H9 (cell line): ENCODE data around the gene SMYD2. TPM values are rescaled to one million over a fixed set of nuclear protein-coding genes. Genes with fewer than 3 reads are reported as not detected.

ENCODE experiments used
- DNase-seq: peaks from one replicate; pipeline ENCODE4 v3.0.0-alpha.2; 2017
- H2AFZ ChIP-seq: one replicate; pipeline ENCODE4 v1.6.1; 2013; ENCODE audit warnings: mild to moderate bottlenecking, low read length, control low read depth, moderate library complexity
- H2AK5ac ChIP-seq: 2 replicates; pipeline ENCODE4 v1.6.1; 2013; ENCODE audit warnings: low read length, control low read depth, mixed read lengths; ENCODE audit not compliant: insufficient read length
- H2BK120ac ChIP-seq: one replicate; pipeline ENCODE4 v1.6.1; 2013; ENCODE audit warnings: low read depth, mild to moderate bottlenecking, low read length, control low read depth, inconsistent platforms; ENCODE audit not compliant: poor library complexity, severe bottlenecking
- H2BK12ac ChIP-seq: 2 replicates; pipeline ENCODE4 v1.6.1; 2013; ENCODE audit warnings: low read length, control low read depth, mixed read lengths, low read depth; ENCODE audit not compliant: insufficient read length
- H2BK15ac ChIP-seq: 2 replicates; pipeline ENCODE4 v1.6.1; 2013; ENCODE audit warnings: low read depth, low read length, control low read depth
- H2BK20ac ChIP-seq: one replicate; pipeline ENCODE4 v1.6.1; 2013; ENCODE audit warnings: low read depth, mild to moderate bottlenecking, low read length, control low read depth, inconsistent platforms; ENCODE audit not compliant: poor library complexity, severe bottlenecking
- H2BK5ac ChIP-seq: 2 replicates; pipeline ENCODE4 v1.6.1; 2013; ENCODE audit warnings: low read length, control low read depth, mixed read lengths; ENCODE audit not compliant: insufficient read length
- H3K14ac ChIP-seq: 2 replicates; pipeline ENCODE4 v1.6.1; 2013; ENCODE audit warnings: low read length, control low read depth; ENCODE audit not compliant: insufficient read depth
- H3K18ac ChIP-seq: 2 replicates; pipeline ENCODE4 v1.6.1; 2013; ENCODE audit warnings: low read depth, mild to moderate bottlenecking, mixed read lengths, low read length, control low read depth; ENCODE audit not compliant: insufficient read length
- H3K23ac ChIP-seq: 2 replicates; pipeline ENCODE4 v1.6.1; 2013; ENCODE audit warnings: low read length, control low read depth, mixed read lengths, low read depth; ENCODE audit not compliant: insufficient read length
- H3K23me2 ChIP-seq: 2 replicates; pipeline ENCODE4 v1.6.1; 2013; ENCODE audit warnings: low read depth, mild to moderate bottlenecking, mixed read lengths, low read length, control low read depth; ENCODE audit not compliant: insufficient read length, poor library complexity, severe bottlenecking
- H3K27ac ChIP-seq: 2 replicates; pipeline ENCODE4 v1.5.1; 2013; ENCODE audit warnings: low read length, control low read depth, mixed read lengths, low read depth; ENCODE audit not compliant: insufficient read length
- H3K27me3 ChIP-seq: 2 replicates; pipeline ENCODE4 v1.6.1; 2013; ENCODE audit warnings: low read length, control low read depth, inconsistent platforms; ENCODE audit not compliant: insufficient read depth
- H3K4ac ChIP-seq: 2 replicates; pipeline ENCODE4 v1.6.1; 2013; ENCODE audit warnings: low read depth, mild to moderate bottlenecking, control low read depth, inconsistent platforms, low read length, moderate library complexity
- H3K4me1 ChIP-seq: 2 replicates; pipeline ENCODE4 v1.6.1; 2013; ENCODE audit warnings: low read length, control low read depth, inconsistent platforms; ENCODE audit not compliant: insufficient read depth
- H3K4me2 ChIP-seq: 2 replicates; pipeline ENCODE4 v1.6.1; 2013; ENCODE audit warnings: low read length, control low read depth, mixed read lengths; ENCODE audit not compliant: insufficient read length, insufficient read depth
- H3K56ac ChIP-seq: 2 replicates; pipeline ENCODE4 v1.6.1; 2013; ENCODE audit warnings: low read depth, mild to moderate bottlenecking, mixed read lengths, low read length, control low read depth; ENCODE audit not compliant: insufficient read length
- H3K79me1 ChIP-seq: 2 replicates; pipeline ENCODE4 v1.6.1; 2013; ENCODE audit warnings: low read depth, mild to moderate bottlenecking, moderate library complexity, low read length, control low read depth, inconsistent platforms; ENCODE audit not compliant: insufficient read depth, poor library complexity, severe bottlenecking
- H3K79me2 ChIP-seq: 2 replicates; pipeline ENCODE4 v1.6.1; 2013; ENCODE audit warnings: low read length, control low read depth, inconsistent platforms; ENCODE audit not compliant: insufficient read depth
- H3K9ac ChIP-seq: 2 replicates; pipeline ENCODE4 v1.6.1; 2013; ENCODE audit warnings: low read length, control low read depth, mixed read lengths; ENCODE audit not compliant: insufficient read length; ENCODE audit errors: extremely low read depth
- H3K9me3 ChIP-seq: one replicate; pipeline ENCODE4 v1.6.1; 2013; ENCODE audit warnings: low read depth, low read length, inconsistent platforms; ENCODE audit not compliant: control insufficient read depth
- H3T11ph ChIP-seq: one replicate; pipeline ENCODE4 v1.6.1; 2013; ENCODE audit warnings: mild to moderate bottlenecking, low read length, control low read depth, inconsistent platforms
- H4K20me1 ChIP-seq: one replicate; pipeline ENCODE4 v1.6.1; 2013; ENCODE audit not compliant: control insufficient read depth, insufficient read length, insufficient read depth
- H4K5ac ChIP-seq: 2 replicates; pipeline ENCODE4 v1.6.1; 2013; ENCODE audit warnings: low read depth, mild to moderate bottlenecking, mixed read lengths, low read length, control low read depth; ENCODE audit not compliant: insufficient read length
- H4K8ac ChIP-seq: replicated peaks from 2 replicates; pipeline ENCODE4 v1.6.1; 2013; ENCODE audit warnings: low read length, control low read depth, mixed read lengths, low read depth; ENCODE audit not compliant: insufficient read length
- H4K91ac ChIP-seq: 2 replicates; pipeline ENCODE4 v1.6.1; 2013; ENCODE audit warnings: low read depth, mild to moderate bottlenecking, moderate library complexity, mixed read lengths, low read length, control low read depth; ENCODE audit not compliant: insufficient read length
- H3K27ac Mint-ChIP-seq, 3 experiments: 2 replicates in 2 of 3; 3 replicates in 1 of 3; pipeline ENCODE4 v1.8.0; 2020 to 2021; ENCODE audit warnings: mixed read lengths in 3 of 3, mild to moderate bottlenecking in 1 of 3, moderate library complexity in 1 of 3
- H3K27me3 Mint-ChIP-seq: 2 replicates; pipeline ENCODE4 v1.8.0; 2021; ENCODE audit warnings: low read depth, mild to moderate bottlenecking, moderate library complexity, mixed read lengths
- H3K36me3 Mint-ChIP-seq, 3 experiments: 2 replicates in 2 of 3; 3 replicates in 1 of 3; pipeline ENCODE4 v1.8.0; 2020 to 2021; ENCODE audit warnings: low read depth in 3 of 3, mixed read lengths in 3 of 3; ENCODE audit not compliant: insufficient read depth in 1 of 3
- H3K4me1 Mint-ChIP-seq, 2 experiments: 2 replicates each; pipeline ENCODE4 v1.8.0; 2020; ENCODE audit warnings: mixed read lengths in 2 of 2
- H3K4me3 Mint-ChIP-seq, 2 experiments: 2 replicates in 1 of 2; 3 replicates in 1 of 2; pipeline ENCODE4 v1.8.0; 2020 to 2021; ENCODE audit warnings: mild to moderate bottlenecking in 2 of 2, mixed read lengths in 2 of 2, moderate library complexity in 1 of 2
- H3K9me3 Mint-ChIP-seq, 2 experiments: 2 replicates in 1 of 2; 3 replicates in 1 of 2; pipeline ENCODE4 v1.8.0; 2020; ENCODE audit warnings: mild to moderate bottlenecking in 2 of 2, mixed read lengths in 2 of 2, moderate library complexity in 1 of 2
- WGBS: extraction: QIAGEN DNeasy Blood & Tissue Kit; methylation state at CpG from one replicate; pipeline ENCODE4 v1.1.7; 2013; ENCODE audit warnings: missing lambda C conversion rate, low lambda C conversion rate, mixed read lengths; ENCODE audit not compliant: insufficient read length; ENCODE audit errors: extremely low coverage; 5-methylcytosine and 5-hydroxymethylcytosine counted together
- total RNA-seq: library from RNA; stranded (reverse); gene quantifications from 2 replicates; pipeline ENCODE4 v1.2.1, GENCODE V29; 2021
- TF ChIP-seq, protein P1 (sequence below): fragments of 200-600 bp; sonication (generic); conservative IDR thresholded peaks from 3 replicates; pipeline ENCODE4 v1.8.0; 2021; ENCODE audit warnings: antibody characterized with exemption, mild to moderate bottlenecking

Gene SMYD2
- total RNA-seq, 1 experiment from 2014 or later, result 10.9 TPM

GRCh38 chr1:214370615-214371014 lies 89.7 kb downstream of the SMYD2 start:
- Histone ChIP-seq H3K23me2 (no peaks in the 10 kb centered on the region), H3K27me3 (no peaks in the 10 kb centered on the region), H2AFZ (no peak overlapping the region), H3K4me1 (no peaks in the 10 kb centered on the region), H3K79me2 (no peaks in the 10 kb centered on the region), H3K14ac (no peak overlapping the region), H3K27ac (no peak overlapping the region), H3K4me2 (no peak overlapping the region), H3K18ac (no peak overlapping the region), H2BK12ac (no peak overlapping the region), H2AK5ac (no peak overlapping the region), H3K56ac (no peak overlapping the region), H3K23ac (no peak overlapping the region), H3K79me1 (no peaks in the 10 kb centered on the region), H2BK20ac (no peak overlapping the region), H2BK120ac (no peak overlapping the region), H3K9ac (no peak overlapping the region), H4K20me1 (no peaks in the 10 kb centered on the region), H4K5ac (no peak overlapping the region), H3K9me3 (no peaks in the 10 kb centered on the region), H2BK5ac (no peak overlapping the region), H4K91ac (no peak overlapping the region), H2BK15ac (no peak overlapping the region), H4K8ac (no peak overlapping the region), H3T11ph (no peak overlapping the region), H3K4ac (no peak overlapping the region)
- no CpG with 5 or more reads among the region's 3 CpGs for WGBS
- DNase-seq, result no peak
- Mint-ChIP-seq H3K4me1 (peaks cover 2 to 8% of the 10 kb centered on the region in 2 experiments; a peak in 3 of 4 replicates), H3K9me3 (no peaks in the 10 kb centered on the region), H3K4me3 (no peak overlapping the region), H3K36me3 (peaks cover 4 to 56% (median 32%) of the 10 kb centered on the region in 3 experiments; a peak in 5 of 7 replicates), H3K27ac (peak overlapping the region in 2 of 3 experiments; percentile 22 to 76; a peak in 2 of 7 replicates), H3K27me3 (no peaks in the 10 kb centered on the region)
- TF ChIP-seq, protein P1, sequence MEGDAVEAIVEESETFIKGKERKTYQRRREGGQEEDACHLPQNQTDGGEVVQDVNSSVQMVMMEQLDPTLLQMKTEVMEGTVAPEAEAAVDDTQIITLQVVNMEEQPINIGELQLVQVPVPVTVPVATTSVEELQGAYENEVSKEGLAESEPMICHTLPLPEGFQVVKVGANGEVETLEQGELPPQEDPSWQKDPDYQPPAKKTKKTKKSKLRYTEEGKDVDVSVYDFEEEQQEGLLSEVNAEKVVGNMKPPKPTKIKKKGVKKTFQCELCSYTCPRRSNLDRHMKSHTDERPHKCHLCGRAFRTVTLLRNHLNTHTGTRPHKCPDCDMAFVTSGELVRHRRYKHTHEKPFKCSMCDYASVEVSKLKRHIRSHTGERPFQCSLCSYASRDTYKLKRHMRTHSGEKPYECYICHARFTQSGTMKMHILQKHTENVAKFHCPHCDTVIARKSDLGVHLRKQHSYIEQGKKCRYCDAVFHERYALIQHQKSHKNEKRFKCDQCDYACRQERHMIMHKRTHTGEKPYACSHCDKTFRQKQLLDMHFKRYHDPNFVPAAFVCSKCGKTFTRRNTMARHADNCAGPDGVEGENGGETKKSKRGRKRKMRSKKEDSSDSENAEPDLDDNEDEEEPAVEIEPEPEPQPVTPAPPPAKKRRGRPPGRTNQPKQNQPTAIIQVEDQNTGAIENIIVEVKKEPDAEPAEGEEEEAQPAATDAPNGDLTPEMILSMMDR, result no peak
